Heart left ventricle (tissue), 13 donors: ENCODE measurements around the gene OR1N1.

Experiments
- CTCF ChIP-seq, 12 donors: fragments of 200-600 bp; sonication (generic) in 4 of 12; IDR thresholded peaks; one replicate each; pipeline versions ENCODE4 v1.5.0 to v1.8.0; 2018 to 2022; ENCODE audit warnings: antibody characterized with exemption in 12 of 12, mild to moderate bottlenecking in 5 of 12
- POLR2A ChIP-seq, 2 donors: fragments of 450-650 bp; IDR thresholded peaks; one replicate each; pipeline ENCODE4 v1.6.1; 2017; ENCODE audit warnings: antibody characterized with exemption in 2 of 2, mild to moderate bottlenecking in 2 of 2, moderate library complexity in 2 of 2
- donor health status: ischemic (EF 13 %, LVEDD 7.1; RV severe dilation, severe dysfunction).
- donor health status: DM: no; HTN: yes; CAD: no.
- donor health status: DM: no; HTN: no; CAD: no.
- donor health status: ischemic (EF 25% LVEDD 6.9; RV normal size, moderate dysfunction).
- donor health status: ischemic (EF 25% LVEDD 5.7; RV mildly dilated, moderate dysfunction).
- donor health status: ischemic (EF 35%, LVEDD 5.7; RV mildly dilated, moderate dysfunction).
- donor health status: nonischemic (EF 11% LVEDD 7.7; RV severe dilation, severe dysfunction).
- donor health status: DM: yes; HTN: yes; CAD: no.
- donor health status: PGD.
- donor health status: ischemic (EF 29% LVEDD 5.4; RV normal size, mild dysfunction).
- donor health status: nonischemic (EF 23%, LVEDD 6.1; RV moderate dilation, normal function).

- TF ChIP-seq CTCF (IDR thresholded peaks at IDR 0.05) (no peak), POLR2A (IDR thresholded peaks at IDR 0.05) (no peak)
These were observed 49.7 kb downstream of the OR1N1 start for GRCh38 chr9:122477346-122477745.
